ENCODE measurements around the gene ERC2.

Gene ERC2

DNA sequence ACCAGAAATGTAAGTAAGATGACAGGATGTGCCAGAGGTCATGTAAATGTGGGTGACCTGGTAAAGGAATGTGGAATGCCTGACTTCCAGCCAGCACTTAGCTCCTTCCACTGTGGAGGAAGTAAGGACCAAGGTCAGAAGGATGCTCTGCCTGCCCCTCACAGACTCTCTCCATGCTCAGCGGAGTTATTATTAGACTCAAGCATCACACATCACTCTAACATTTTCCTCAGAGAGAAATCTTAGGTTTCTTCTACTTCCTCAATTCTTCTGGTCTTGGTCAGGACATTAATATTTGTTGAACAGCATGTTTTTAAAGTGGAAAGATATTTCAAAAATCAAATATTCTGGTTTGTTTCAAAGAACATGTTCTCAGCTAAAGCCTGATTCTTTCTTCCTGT is 749.7 kb downstream of the ERC2 start:
- Histone ChIP-seq H2AFZ (ENCODE audit: low read length) (no peak overlapping the region), H3K79me2 (ENCODE audit: insufficient read depth, low read length) (no peaks in the 10 kb centered on the region), H3K36me3 (ENCODE audit: insufficient read depth, low read length) (no peaks in the 10 kb centered on the region), H3F3A (ENCODE audit: low read depth) (no peaks in the 10 kb centered on the region), H3K4me1 (ENCODE audit: insufficient read depth, low read length, poor library complexity, severe bottlenecking) (peaks cover 14% of the 10 kb centered on the region), H3K9ac (ENCODE audit: low read depth, low read length, poor library complexity, severe bottlenecking) (no peak overlapping the region), H4K20me1 (ENCODE audit: insufficient read depth, low read length, poor library complexity, severe bottlenecking) (no peaks in the 10 kb centered on the region), H3K27me3 (ENCODE audit: insufficient read depth, low read length, poor library complexity, severe bottlenecking) (no peaks in the 10 kb centered on the region), H3K4me2 (ENCODE audit: low read depth, low read length, poor library complexity, severe bottlenecking) (no peak overlapping the region), H3K4me3 (ENCODE audit: low read length, poor library complexity, severe bottlenecking) (no peak overlapping the region), H3K9me3 (ENCODE audit: insufficient read depth, low read depth, low read length) (no peaks in the 10 kb centered on the region), H3K9me2 (replicated peaks; ENCODE audit: low read depth, low read length) (no peaks in the 10 kb centered on the region)
- TF ChIP-seq, protein P1, sequence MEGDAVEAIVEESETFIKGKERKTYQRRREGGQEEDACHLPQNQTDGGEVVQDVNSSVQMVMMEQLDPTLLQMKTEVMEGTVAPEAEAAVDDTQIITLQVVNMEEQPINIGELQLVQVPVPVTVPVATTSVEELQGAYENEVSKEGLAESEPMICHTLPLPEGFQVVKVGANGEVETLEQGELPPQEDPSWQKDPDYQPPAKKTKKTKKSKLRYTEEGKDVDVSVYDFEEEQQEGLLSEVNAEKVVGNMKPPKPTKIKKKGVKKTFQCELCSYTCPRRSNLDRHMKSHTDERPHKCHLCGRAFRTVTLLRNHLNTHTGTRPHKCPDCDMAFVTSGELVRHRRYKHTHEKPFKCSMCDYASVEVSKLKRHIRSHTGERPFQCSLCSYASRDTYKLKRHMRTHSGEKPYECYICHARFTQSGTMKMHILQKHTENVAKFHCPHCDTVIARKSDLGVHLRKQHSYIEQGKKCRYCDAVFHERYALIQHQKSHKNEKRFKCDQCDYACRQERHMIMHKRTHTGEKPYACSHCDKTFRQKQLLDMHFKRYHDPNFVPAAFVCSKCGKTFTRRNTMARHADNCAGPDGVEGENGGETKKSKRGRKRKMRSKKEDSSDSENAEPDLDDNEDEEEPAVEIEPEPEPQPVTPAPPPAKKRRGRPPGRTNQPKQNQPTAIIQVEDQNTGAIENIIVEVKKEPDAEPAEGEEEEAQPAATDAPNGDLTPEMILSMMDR (conservative IDR thresholded peaks at IDR 0.05; ENCODE audit: low read length) = no peak
- TF ChIP-seq EZH2phosphoT487 (IDR thresholded peaks at IDR 0.05; ENCODE audit: borderline replicate concordance) = no peak

DNA sequence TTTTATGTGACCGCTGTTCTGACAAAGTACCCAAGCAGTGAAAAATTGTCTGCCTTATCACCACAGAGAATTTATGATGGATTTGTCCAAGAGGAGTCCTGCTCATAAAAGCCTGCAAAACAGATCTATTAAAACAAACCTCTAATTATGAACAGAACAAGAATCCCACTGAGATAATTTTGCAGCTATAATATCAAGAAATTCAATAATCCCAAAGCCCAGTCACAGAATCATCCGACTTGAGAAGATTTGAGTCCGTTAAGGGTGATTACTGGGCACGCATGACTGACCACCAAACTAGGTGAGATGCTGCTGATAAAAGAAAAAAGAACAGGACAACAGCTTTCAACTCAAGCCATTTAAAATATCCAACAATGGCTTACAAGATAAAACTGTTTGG is 750.2 kb downstream of the ERC2 start:
- Histone ChIP-seq H3K4me1 (ENCODE audit: insufficient read depth, low read length, poor library complexity, severe bottlenecking) (peaks cover 11% of the 10 kb centered on the region), H3F3A (ENCODE audit: low read depth) (no peaks in the 10 kb centered on the region), H4K20me1 (ENCODE audit: insufficient read depth, low read length, poor library complexity, severe bottlenecking) (no peaks in the 10 kb centered on the region), H2AFZ (ENCODE audit: low read length) (no peak overlapping the region), H3K27me3 (ENCODE audit: insufficient read depth, low read length, poor library complexity, severe bottlenecking) (no peaks in the 10 kb centered on the region), H3K79me2 (ENCODE audit: insufficient read depth, low read length) (no peaks in the 10 kb centered on the region), H3K9me3 (ENCODE audit: insufficient read depth, low read depth, low read length) (no peaks in the 10 kb centered on the region), H3K4me2 (ENCODE audit: low read depth, low read length, poor library complexity, severe bottlenecking) (no peak overlapping the region), H3K9ac (ENCODE audit: low read depth, low read length, poor library complexity, severe bottlenecking) (no peak overlapping the region), H3K9me2 (replicated peaks; ENCODE audit: low read depth, low read length) (no peaks in the 10 kb centered on the region), H3K36me3 (ENCODE audit: insufficient read depth, low read length) (no peaks in the 10 kb centered on the region), H3K4me3 (ENCODE audit: low read length, poor library complexity, severe bottlenecking) (no peak overlapping the region)
- TF ChIP-seq, protein P1 (conservative IDR thresholded peaks at IDR 0.05; ENCODE audit: low read length) = no peak
- no peak for TF ChIP-seq EZH2phosphoT487 (IDR thresholded peaks at IDR 0.05; ENCODE audit: borderline replicate concordance)

DNA sequence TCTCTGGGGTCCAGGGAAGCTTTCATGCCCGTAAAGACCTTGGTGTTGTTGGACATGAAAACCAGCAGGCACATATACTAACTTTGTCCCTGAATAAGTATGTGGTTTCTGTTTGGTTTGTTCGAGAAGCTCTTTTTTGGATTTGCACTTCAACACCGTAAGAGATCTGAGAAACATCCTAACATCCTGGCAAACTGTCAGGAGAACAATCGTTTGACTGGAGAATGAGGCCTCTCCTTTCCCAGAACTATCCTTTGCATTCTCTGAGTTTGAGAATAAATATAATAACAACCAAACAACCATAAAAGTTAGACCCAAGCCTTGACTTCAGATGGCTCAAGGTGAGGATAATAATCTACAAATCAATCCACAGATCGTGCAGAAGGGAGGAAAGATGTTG is 750.8 kb downstream of the ERC2 start:
- Histone ChIP-seq H3K4me1 (ENCODE audit: insufficient read depth, low read length, poor library complexity, severe bottlenecking) (peaks cover 11% of the 10 kb centered on the region), H3F3A (ENCODE audit: low read depth) (no peaks in the 10 kb centered on the region), H3K4me3 (ENCODE audit: low read length, poor library complexity, severe bottlenecking) (no peak overlapping the region), H3K9me2 (replicated peaks; ENCODE audit: low read depth, low read length) (no peaks in the 10 kb centered on the region), H4K20me1 (ENCODE audit: insufficient read depth, low read length, poor library complexity, severe bottlenecking) (no peaks in the 10 kb centered on the region), H3K27me3 (ENCODE audit: insufficient read depth, low read length, poor library complexity, severe bottlenecking) (no peaks in the 10 kb centered on the region), H3K4me2 (ENCODE audit: low read depth, low read length, poor library complexity, severe bottlenecking) (no peak overlapping the region), H3K9me3 (ENCODE audit: insufficient read depth, low read depth, low read length) (no peaks in the 10 kb centered on the region), H3K36me3 (ENCODE audit: insufficient read depth, low read length) (no peaks in the 10 kb centered on the region), H2AFZ (ENCODE audit: low read length) (no peak overlapping the region), H3K9ac (ENCODE audit: low read depth, low read length, poor library complexity, severe bottlenecking) (no peak overlapping the region), H3K79me2 (ENCODE audit: insufficient read depth, low read length) (no peaks in the 10 kb centered on the region)
- TF ChIP-seq EZH2phosphoT487 (IDR thresholded peaks at IDR 0.05; ENCODE audit: borderline replicate concordance) = no peak
- TF ChIP-seq, protein P1 (conservative IDR thresholded peaks at IDR 0.05; ENCODE audit: low read length) = no peak
